Activated T-helper 1 cell treated with anti-CD3 and anti-CD28 coated beads, Interleukin-12 subunit alpha, Interleukin-12 subunit beta, Interleukin-2, Interleukin-4 antibody, amounts not matched to agents 30 ng/mL and 10 ng/mL and 1 ng/mL, durations not matched to agents 14 hours and 24 hours and 36 hours (primary cell): ENCODE data around the gene LRIG1. TPM values are rescaled to one million over a fixed set of nuclear protein-coding genes. Genes with fewer than 3 reads are reported as not detected.

Source experiments
- DNase-seq: peaks from one replicate; pipeline ENCODE4 v3.0.0; 2021; ENCODE audit warnings: low spot score
- H3K27ac Mint-ChIP-seq: one replicate; pipeline ENCODE4 v1.8.0; 2021; ENCODE audit warnings: mild to moderate bottlenecking, mixed read lengths
- H3K27me3 Mint-ChIP-seq: one replicate; pipeline ENCODE4 v1.8.0; 2022; ENCODE audit warnings: mild to moderate bottlenecking, moderate library complexity, mixed read lengths; ENCODE audit not compliant: insufficient read depth
- H3K36me3 Mint-ChIP-seq: one replicate; pipeline ENCODE4 v1.8.0; 2021; ENCODE audit warnings: low read depth, mixed read lengths
- H3K4me1 Mint-ChIP-seq: one replicate; pipeline ENCODE4 v1.8.0; 2021; ENCODE audit warnings: low read depth, mixed read lengths
- H3K4me3 Mint-ChIP-seq: one replicate; pipeline ENCODE4 v1.8.0; 2021; ENCODE audit warnings: mild to moderate bottlenecking, moderate library complexity, mixed read lengths
- H3K9me3 Mint-ChIP-seq: one replicate; pipeline ENCODE4 v1.8.0; 2021; ENCODE audit warnings: mixed read lengths
- intact Hi-C: fragments of 100-400 bp; cut with micrococcal nuclease; formaldehyde crosslinking; loops from one replicate; pipeline ENCODE4 v1.15.1; 2024
- total RNA-seq: library from RNA; stranded (reverse); gene quantifications from 2 replicates; pipeline ENCODE4 v1.2.3, GENCODE V29; 2022

Gene LRIG1
- total RNA-seq, 1 donor from 2014 or later: 57.4 TPM

DNA sequence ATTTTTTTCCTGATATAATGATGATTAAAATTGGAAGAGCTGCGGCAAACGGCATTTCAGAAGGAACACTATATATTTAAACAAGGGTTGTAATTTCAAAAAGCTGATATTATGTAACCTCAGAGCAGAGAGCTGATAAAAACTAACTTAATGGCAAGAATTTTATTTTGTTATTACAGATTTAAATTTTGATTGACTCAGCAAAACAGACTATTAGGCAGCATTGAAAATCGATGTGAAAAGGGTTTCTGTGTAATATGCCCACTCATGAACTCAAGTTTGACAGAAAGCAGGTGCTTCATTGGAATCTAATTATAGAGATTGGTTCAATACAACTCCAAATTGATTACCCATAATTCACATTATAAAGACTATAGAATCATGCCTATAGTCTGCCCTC is 24.9 kb upstream of the LRIG1 start:
- intact Hi-C loops: no loop called here
- no peak overlapping the region for H3K27ac Mint-ChIP-seq
- DNase-seq: no peak
- no peaks in the 10 kb centered on the region for H3K36me3 Mint-ChIP-seq
- H3K9me3 Mint-ChIP-seq: no peaks in the 10 kb centered on the region
- H3K4me3 Mint-ChIP-seq: no peak overlapping the region
- H3K4me1 Mint-ChIP-seq: no peaks in the 10 kb centered on the region
- H3K27me3 Mint-ChIP-seq: peaks cover 5% of the 10 kb centered on the region

- H3K4me1 Mint-ChIP-seq: no peaks in the 10 kb centered on the region
- no peaks in the 10 kb centered on the region for H3K9me3 Mint-ChIP-seq
- no peak overlapping the region for H3K4me3 Mint-ChIP-seq
- H3K36me3 Mint-ChIP-seq: no peaks in the 10 kb centered on the region
- no peak overlapping the region for H3K27ac Mint-ChIP-seq
- no peak for DNase-seq
- intact Hi-C loops: no loop called here
- H3K27me3 Mint-ChIP-seq: peaks cover 13% of the 10 kb centered on the region
Observed at GRCh38 chr3:66520724-66521123, 19.9 kb upstream of the LRIG1 start.

GRCh38 chr3:66518644-66519043 is 17.8 kb upstream of the LRIG1 start:
- no peaks in the 10 kb centered on the region for H3K9me3 Mint-ChIP-seq
- no peak overlapping the region for H3K27ac Mint-ChIP-seq
- DNase-seq: no peak
- no peaks in the 10 kb centered on the region for H3K36me3 Mint-ChIP-seq
- H3K4me3 Mint-ChIP-seq: no peak overlapping the region
- no peaks in the 10 kb centered on the region for H3K4me1 Mint-ChIP-seq
- intact Hi-C loops: no loop called here
- H3K27me3 Mint-ChIP-seq: peaks cover 13% of the 10 kb centered on the region

DNA sequence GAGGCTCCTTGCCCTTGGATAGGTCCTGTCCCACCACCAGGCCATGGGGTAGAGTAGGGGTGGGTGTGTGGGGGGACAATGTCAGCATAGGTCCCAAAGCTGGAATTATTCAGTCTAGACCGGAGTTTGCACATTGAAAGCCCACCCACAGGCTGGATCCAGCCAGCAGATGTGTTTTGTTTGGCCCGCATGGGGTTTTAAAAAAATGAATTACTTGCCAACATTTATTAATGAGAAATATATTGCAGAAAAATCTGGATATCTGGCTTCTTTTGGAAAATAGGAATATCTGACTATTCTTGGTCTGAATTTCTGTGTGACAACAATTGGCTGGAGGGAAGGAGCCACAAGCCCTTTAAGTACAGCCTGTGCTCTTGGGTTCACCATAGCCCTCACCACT is 17.3 kb upstream of the LRIG1 start:
- Mint-ChIP-seq H3K27ac (no peak overlapping the region), H3K9me3 (no peaks in the 10 kb centered on the region), H3K4me1 (no peaks in the 10 kb centered on the region), H3K27me3 (peaks cover 16% of the 10 kb centered on the region), H3K36me3 (no peaks in the 10 kb centered on the region), H3K4me3 (no peak overlapping the region)
- intact Hi-C loops: no loop called here
- DNase-seq: no peak

DNA sequence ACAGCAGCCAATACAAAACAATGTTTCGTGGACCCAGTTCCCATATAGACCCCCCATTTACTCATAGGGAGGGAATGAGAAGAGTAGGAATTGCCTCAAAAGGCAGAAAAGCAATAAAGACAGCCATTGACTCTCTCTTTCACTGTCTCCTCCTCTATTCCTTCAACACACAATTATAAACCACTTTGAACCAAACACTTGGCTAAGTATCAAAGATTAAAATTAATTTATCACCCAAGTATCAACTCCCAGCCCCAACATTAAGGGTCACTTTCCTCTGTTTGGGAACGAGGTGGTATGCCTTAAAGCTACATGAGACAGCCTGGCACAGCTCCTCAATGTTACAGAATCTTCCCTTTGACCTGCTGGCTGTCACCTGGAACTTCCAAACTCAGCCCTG is 16.4 kb upstream of the LRIG1 start:
- intact Hi-C loops: no loop called here
- H3K4me3 Mint-ChIP-seq: no peak overlapping the region
- DNase-seq: no peak
- peaks cover 18% of the 10 kb centered on the region for H3K27me3 Mint-ChIP-seq
- H3K27ac Mint-ChIP-seq: no peak overlapping the region
- H3K36me3 Mint-ChIP-seq: no peaks in the 10 kb centered on the region
- H3K9me3 Mint-ChIP-seq: no peaks in the 10 kb centered on the region
- H3K4me1 Mint-ChIP-seq: no peaks in the 10 kb centered on the region

DNA sequence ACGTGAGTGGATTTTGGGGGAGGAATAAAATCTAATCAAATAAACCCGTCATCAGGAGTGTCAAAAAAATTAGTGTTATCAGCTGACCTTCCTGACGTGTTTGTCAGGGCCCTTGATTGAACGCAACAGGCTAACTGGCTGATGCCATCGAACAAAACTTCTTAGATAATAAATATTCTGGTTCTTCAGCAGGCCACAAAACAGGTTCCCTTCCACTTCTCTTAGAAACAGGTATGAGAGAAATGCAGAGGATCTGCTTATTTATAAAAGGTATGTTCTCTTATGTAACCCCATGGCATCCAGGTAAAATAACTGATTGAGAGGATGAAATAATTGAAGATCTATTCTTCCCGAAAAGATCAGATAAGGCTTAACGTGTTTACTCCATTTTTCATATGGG is 7.6 kb upstream of the LRIG1 start:
- Mint-ChIP-seq H3K27me3 (peaks cover 29% of the 10 kb centered on the region), H3K9me3 (no peaks in the 10 kb centered on the region), H3K4me1 (peaks cover 10% of the 10 kb centered on the region), H3K27ac (no peak overlapping the region), H3K36me3 (no peaks in the 10 kb centered on the region), H3K4me3 (no peak overlapping the region)
- no peak for DNase-seq
- intact Hi-C loops: loop anchor here (10.0 kb wide), 2 partner anchors 306 to 474 kb away; partner anchors contain the start of gene MAGI1

DNA sequence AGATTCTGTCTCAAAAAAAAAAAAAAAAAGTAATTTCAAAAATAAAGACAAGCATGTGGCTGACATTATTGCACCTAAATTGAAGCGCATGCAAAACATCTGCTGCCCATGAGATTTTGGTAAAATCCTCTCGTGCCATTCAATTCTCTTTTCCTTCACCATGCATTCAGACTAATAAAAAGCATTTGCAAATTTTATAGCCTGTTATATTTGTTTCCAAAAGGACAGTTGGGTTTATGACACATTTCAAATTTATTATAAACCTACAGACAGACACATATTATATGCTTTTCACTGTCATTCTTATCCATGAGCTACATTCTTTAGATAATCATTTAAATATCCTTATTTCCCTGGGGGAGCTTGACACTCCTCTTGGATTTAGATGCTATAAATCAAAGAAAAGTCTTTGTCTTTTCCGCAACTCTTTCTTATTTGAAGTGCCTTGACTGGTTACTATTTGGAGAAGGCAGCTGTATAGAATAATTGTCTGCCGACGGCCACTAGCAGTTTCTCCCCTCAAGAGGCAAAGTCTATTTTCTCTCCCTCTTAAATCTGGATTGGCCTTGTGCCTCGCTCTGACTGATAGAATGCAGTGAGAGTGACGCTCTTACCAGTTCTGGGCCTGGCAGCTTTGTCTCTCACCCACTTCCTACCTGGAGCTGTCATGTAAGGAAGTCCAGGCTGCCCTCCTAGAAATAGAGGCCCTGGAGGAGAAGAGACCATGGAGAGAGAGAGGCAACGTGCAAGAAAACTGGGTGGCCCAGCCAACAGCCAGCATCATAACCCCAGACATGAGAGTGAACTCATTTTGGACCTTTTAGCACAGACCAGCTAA is 6.8 kb upstream of the LRIG1 start:
- H3K9me3 Mint-ChIP-seq: no peaks in the 10 kb centered on the region
- H3K36me3 Mint-ChIP-seq: no peaks in the 10 kb centered on the region
- no peak overlapping the region for H3K27ac Mint-ChIP-seq
- peaks cover 19% of the 10 kb centered on the region for H3K4me1 Mint-ChIP-seq
- intact Hi-C loops: loop anchor here (10.0 kb wide), 2 partner anchors 307 to 473 kb away; partner anchors contain the start of gene MAGI1
- H3K27me3 Mint-ChIP-seq: peaks cover 27% of the 10 kb centered on the region
- no peak for DNase-seq
- no peak overlapping the region for H3K4me3 Mint-ChIP-seq

GRCh38 chr3:66506154-66506553 is 5.3 kb upstream of the LRIG1 start:
- H3K4me1 Mint-ChIP-seq: peaks cover 32% of the 10 kb centered on the region
- H3K9me3 Mint-ChIP-seq: no peaks in the 10 kb centered on the region
- H3K27me3 Mint-ChIP-seq: peaks cover 30% of the 10 kb centered on the region
- no peak for DNase-seq
- no peak overlapping the region for H3K27ac Mint-ChIP-seq
- H3K36me3 Mint-ChIP-seq: no peaks in the 10 kb centered on the region
- no peak overlapping the region for H3K4me3 Mint-ChIP-seq
- intact Hi-C loops: loop anchor here (10.0 kb wide), 2 partner anchors 309 to 471 kb away; partner anchors contain the start of gene MAGI1

DNA sequence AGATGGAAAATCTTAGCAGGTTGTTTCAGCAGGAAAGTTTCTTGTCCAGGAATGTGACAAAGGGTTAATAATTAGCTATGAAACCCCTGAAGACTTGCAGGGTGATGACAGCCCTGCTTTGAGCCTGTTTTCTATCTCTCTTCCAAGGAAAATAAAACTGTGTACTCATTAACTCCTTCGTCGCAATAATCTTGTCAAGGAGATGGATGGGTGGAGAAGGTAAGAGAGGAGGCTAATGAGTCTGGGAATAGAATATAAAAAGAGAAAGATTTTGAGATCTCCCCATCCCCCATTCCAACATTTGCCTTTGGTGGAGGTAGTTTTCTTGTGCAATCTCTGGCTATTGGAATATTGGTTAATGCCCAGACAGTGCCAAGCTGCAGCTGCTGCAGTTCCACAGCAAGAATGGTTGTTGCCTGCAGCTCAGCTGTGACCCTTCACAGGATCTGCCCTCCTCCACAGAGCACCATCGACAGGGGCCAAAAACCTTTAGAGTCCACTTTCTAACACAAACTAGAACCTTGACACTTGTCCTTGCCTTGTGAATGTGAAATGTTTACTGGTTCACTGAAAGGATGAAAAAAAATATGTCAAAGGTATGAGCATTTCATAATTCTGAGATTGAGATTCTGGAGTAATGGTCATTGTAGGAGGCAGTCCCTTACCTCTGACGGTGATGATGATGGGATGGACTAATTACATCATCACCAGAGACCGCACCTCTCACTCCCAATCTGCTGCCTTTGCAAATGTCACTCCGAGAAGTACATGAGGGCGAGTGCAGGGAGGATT is 4.2 kb upstream of the LRIG1 start:
- H3K27ac Mint-ChIP-seq: no peak overlapping the region
- H3K9me3 Mint-ChIP-seq: no peaks in the 10 kb centered on the region
- intact Hi-C loops: loop anchor here (5.0 to 10.0 kb wide), 3 partner anchors 228 to 470 kb away; partner anchors contain the start of gene MAGI1
- H3K36me3 Mint-ChIP-seq: no peaks in the 10 kb centered on the region
- DNase-seq: no peak
- H3K27me3 Mint-ChIP-seq: peaks cover 27% of the 10 kb centered on the region
- peaks cover 35% of the 10 kb centered on the region for H3K4me1 Mint-ChIP-seq
- H3K4me3 Mint-ChIP-seq: no peak overlapping the region

DNA sequence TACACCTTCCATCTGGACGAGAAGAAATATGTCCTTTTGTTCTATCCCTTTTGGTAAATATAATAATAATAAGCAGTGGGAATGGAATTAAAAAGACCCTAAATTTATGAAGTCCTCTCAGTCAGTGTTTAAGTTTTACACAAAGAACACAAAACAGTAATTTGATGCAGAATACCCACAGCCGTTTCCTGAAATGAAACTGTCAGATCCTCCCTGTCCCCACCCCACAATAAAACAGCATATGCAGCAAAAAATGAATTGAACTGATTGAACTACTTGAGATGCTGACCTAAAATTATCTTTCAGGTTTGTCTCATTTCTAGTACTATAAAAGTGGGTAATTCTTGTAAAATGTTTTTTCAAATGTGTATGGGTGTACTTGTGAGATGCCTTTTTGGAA is 2.2 kb upstream of the LRIG1 start:
- peaks cover 3% of the 10 kb centered on the region for H3K36me3 Mint-ChIP-seq
- intact Hi-C loops: loop anchor here (5.0 to 10.0 kb wide), 3 partner anchors 226 to 468 kb away; partner anchors contain the start of gene MAGI1
- DNase-seq: no peak
- H3K27ac Mint-ChIP-seq: no peak overlapping the region
- peaks cover 55% of the 10 kb centered on the region for H3K4me1 Mint-ChIP-seq
- peaks cover 23% of the 10 kb centered on the region for H3K27me3 Mint-ChIP-seq
- H3K4me3 Mint-ChIP-seq: no peak overlapping the region
- H3K9me3 Mint-ChIP-seq: no peaks in the 10 kb centered on the region

DNA sequence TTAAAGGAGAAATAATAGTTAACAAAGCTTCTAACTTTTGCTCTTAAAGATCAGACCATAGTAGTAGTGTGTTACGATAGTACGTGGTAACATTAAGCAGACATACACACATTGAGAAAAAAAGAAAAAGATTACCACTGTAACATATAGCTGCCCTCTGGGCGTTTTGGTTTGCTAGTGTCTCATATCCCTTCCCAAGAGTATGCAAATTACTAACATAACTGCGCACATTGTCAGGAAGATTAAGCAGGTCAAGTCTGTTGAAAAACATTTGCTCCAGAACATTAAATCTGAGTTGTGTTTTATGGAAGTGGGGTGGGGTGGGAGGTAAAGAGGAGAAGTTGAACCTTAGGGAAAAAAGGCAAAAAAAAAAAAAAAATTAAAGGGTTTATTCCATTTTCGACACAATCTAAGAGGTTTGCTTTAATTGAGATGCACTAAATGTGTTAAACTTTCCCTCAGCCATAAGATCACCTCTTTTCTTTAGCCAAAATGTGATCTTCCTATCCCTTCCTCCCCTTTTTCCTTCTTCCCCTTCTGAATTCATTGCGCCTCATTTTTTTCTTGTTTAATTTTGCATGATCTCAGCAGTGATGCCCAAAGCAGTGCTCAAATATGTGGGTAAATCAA is 1.5 kb upstream of the LRIG1 start:
- H3K36me3 Mint-ChIP-seq: peaks cover 3% of the 10 kb centered on the region
- peaks cover 62% of the 10 kb centered on the region for H3K4me1 Mint-ChIP-seq
- no peaks in the 10 kb centered on the region for H3K9me3 Mint-ChIP-seq
- H3K4me3 Mint-ChIP-seq: peak overlapping the region; percentile 63
- intact Hi-C loops: loop anchor here (5.0 to 10.0 kb wide), 3 partner anchors 225 to 468 kb away; partner anchors contain the start of gene MAGI1
- H3K27me3 Mint-ChIP-seq: peaks cover 20% of the 10 kb centered on the region
- H3K27ac Mint-ChIP-seq: no peak overlapping the region
- DNase-seq: no peak

DNA sequence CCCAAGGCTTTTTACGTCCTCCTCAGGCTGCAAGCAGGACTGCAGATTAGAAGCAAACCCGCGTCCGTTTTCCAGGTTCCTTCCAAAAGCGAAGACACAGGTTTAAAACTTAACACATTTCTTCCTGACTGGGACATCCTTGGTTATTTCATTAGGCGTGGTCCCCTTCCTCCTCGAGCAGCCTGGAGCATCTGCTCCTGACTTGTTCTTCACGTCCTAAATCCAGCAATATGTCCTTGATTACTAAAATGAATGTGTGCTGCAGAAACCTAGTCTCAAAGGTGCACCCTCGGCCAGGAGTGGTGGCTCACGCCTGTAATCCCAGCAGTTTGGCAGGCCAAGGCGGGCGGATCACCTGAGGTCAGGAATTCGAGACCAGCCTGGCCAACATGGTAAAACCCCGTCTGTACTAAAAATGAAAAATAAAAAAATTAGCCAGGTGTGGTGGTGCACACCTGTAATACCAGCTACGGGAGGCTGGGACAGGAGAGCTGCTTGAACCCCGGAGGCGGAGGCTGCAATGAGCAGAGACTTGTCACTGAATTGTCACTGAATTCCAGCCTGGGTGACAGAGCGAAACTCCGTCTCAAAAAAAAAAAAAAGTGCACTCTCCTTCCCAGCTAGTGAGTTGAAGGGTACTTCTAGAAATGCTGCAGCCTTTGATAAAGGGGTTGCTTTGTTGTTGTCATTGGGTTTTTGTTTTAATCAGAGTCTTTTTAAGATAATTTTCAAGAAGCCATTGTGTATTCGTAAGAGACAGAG is 842 bp upstream of the LRIG1 start:
- H3K27me3 Mint-ChIP-seq: peaks cover 20% of the 10 kb centered on the region
- no peak for DNase-seq
- H3K4me1 Mint-ChIP-seq: peaks cover 66% of the 10 kb centered on the region
- peak overlapping the region; percentile 61 for H3K27ac Mint-ChIP-seq
- H3K36me3 Mint-ChIP-seq: peaks cover 8% of the 10 kb centered on the region
- H3K9me3 Mint-ChIP-seq: no peaks in the 10 kb centered on the region
- H3K4me3 Mint-ChIP-seq: peak overlapping the region; percentile 72
- intact Hi-C loops: loop anchor here (1.0 to 10.0 kb wide), 9 partner anchors 22 to 497 kb away; partner anchors contain the start of genes KBTBD8 and MAGI1
